ENCODE results near the gene MRM1. TPM values are rescaled to one million over a fixed set of nuclear protein-coding genes. Genes with fewer than 3 reads are reported as not detected.
"Not testable (repeated sequence)": the region's sequence is repeated elsewhere in the genome, so short reads cannot be mapped to it uniquely, and the experiment has no call there.

MRM1 gene
- total RNA-seq, 1 donor = 2.3 TPM

DNA sequence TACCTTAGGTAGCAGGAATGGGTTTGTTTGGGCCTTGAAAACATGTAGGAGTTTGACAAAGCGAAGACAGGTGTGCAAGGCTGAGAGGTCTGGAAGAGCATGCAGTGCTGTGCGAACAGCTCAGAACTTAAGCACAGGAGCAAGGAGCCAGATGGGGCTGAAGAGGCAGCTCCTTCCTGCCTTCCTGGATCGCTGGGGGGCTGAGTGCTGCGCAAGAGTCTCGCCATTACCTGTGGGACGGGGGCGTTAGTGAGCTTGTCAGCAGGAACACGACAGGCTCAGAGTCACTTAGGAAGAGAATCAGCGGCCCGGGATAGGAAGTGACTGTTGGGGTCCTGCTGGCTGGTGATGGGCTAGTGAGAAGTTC, 464 bp upstream of the MRM1 start:
- DNase-seq (ENCODE audit: low read depth) = no peak
- TF ChIP-seq, protein P1, sequence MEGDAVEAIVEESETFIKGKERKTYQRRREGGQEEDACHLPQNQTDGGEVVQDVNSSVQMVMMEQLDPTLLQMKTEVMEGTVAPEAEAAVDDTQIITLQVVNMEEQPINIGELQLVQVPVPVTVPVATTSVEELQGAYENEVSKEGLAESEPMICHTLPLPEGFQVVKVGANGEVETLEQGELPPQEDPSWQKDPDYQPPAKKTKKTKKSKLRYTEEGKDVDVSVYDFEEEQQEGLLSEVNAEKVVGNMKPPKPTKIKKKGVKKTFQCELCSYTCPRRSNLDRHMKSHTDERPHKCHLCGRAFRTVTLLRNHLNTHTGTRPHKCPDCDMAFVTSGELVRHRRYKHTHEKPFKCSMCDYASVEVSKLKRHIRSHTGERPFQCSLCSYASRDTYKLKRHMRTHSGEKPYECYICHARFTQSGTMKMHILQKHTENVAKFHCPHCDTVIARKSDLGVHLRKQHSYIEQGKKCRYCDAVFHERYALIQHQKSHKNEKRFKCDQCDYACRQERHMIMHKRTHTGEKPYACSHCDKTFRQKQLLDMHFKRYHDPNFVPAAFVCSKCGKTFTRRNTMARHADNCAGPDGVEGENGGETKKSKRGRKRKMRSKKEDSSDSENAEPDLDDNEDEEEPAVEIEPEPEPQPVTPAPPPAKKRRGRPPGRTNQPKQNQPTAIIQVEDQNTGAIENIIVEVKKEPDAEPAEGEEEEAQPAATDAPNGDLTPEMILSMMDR (IDR thresholded peaks at IDR 0.05; ENCODE audit: insufficient read depth, low read length) = no peak
- H3K4me3 ChIP-seq (ENCODE audit: low read depth, low read length) = peak overlapping the region; percentile 92

DNA sequence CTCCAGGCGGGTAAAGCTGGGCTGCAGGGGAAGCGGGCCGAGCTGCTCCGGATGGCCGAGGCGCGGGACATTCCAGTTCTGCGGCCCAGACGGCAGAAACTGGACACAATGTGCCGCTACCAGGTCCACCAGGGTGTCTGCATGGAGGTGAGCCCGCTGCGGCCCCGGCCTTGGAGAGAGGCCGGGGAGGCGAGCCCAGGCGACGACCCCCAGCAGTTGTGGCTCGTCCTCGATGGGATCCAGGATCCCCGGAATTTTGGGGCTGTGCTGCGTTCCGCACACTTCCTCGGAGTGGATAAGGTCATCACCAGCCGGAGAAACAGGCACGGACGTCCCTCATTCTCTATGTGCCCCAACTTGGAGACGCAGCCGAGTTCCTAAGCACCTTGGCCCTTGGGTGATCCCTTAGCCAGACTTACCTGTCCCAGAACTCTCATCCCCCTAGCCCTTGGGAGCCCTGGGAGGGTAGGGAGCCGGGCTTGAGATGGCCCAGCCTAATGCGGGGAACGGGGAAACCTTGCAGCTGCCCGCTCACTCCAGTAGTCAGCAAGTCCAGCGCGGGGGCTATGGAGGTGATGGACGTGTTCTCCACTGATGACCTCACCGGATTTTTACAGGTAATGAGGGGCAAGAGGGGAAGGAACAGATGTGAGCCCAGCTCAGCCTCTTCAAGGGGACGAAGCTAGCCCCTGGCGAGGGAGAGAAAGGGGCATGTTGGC, 806 bp downstream of the MRM1 start:
- TF ChIP-seq, protein P1 (IDR thresholded peaks at IDR 0.05; ENCODE audit: insufficient read depth, low read length) = no peak
- peak; percentile 10 for DNase-seq (ENCODE audit: low read depth)
- peak overlapping the region; percentile 92 for H3K4me3 ChIP-seq (ENCODE audit: low read depth, low read length)

DNA sequence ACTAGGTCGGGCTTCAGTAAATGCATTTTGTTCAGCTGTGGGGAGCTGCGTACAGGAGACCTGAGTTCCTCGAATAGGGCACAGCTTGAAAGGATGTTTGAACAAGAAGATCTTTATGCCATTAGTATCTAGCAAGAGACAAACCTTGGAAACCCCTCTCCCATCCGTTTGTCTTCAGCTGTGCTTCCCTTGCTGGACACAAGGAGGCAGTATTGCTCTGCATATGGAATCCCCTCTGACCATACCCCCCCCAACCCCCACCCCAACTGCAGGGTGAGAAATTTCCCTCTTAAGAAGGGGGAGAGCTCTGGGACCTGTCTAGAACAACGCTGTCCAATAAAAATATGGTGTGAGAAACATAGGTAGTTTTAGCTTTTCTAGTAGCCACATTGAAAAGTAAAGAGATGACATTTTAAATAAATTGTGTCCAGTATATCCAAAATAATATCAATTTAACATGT, 1.6 kb downstream of the MRM1 start:
- peak; percentile 73 for DNase-seq (ENCODE audit: low read depth)
- H3K4me3 ChIP-seq (ENCODE audit: low read depth, low read length) = peak overlapping the region; percentile 92
- TF ChIP-seq, protein P1 (IDR thresholded peaks at IDR 0.05; ENCODE audit: insufficient read depth, low read length) = peak; percentile 91

DNA sequence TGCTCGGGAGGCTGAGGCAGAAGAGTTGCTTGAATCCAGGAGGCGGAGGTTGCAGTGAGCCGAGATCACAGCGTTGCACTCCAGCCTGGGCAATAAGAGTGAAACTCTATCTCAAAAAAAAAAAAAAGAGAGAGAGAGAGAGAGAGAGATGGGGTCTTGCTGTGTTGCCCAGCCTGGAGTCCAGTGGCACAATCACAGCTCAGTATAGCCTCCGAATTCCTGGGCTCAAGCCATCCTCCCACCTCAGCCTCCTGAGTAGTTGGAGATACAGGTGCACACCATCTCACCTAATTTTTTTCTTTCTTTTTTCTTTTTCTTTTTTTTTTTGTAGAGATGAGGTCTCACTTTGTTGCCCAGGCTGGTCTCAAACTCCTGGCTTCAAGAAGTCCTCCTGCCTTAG, 3.6 kb downstream of the MRM1 start:
- DNase-seq (ENCODE audit: low read depth); H3K4me3 ChIP-seq (ENCODE audit: low read depth, low read length): not testable (repeated sequence)

DNA sequence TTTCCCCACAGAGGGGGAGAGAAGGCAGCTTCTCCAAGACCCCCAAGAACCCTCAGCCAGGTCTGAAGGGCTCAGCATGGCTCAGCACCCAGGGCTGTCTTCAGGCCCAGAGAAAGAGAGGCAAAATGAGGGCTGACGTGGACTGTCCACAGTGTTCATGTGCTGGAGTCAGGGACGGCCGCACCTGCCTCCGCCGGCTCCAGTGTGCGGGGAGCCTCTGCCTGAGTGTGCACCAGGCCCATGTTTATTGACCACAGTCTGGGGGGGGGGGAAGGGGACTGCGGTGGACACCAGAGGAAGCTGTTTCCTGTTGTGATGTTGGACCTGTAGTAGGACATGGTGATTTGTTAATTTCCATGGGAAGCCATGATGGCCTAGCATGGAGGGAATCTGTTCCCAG, 6.9 kb downstream of the MRM1 start:
- no peak for DNase-seq (ENCODE audit: low read depth)
- TF ChIP-seq, protein P1 (IDR thresholded peaks at IDR 0.05; ENCODE audit: insufficient read depth, low read length) = no peak
- no peak overlapping the region for H3K4me3 ChIP-seq (ENCODE audit: low read depth, low read length)

DNA sequence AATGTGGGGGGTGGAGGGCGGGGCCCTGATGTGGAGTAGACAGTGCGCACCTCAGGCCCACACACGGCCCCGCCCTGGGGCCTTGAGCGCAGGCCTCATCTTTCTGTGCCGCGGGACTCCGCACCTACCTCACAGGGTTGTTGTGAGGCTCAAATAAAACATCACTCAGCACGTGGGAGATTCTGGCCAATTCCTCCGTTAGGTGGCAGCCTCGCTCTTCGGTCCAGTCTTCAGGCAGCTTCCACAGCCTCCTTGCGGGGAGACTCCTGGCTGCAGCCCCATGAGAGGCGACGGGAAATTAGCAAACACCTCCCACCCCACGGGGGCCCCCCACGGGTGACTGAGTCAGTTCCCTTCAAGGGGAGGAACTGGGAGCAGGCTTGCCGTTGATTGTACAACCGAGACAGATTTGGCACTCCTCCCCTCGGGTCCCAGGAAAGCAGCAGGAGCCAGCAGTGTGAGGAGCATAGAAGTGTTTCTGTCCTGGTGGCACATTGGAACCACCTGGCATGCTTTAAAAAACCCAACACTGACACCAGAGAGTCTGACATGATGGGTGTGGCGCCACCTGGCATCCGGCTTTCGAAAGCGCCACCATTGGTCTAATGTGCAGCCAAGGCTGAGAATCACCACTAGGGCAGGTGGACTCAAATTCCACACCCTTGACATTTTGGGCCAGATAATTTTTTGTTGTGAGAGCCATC, 7.6 kb downstream of the MRM1 start:
- TF ChIP-seq, protein P1 (IDR thresholded peaks at IDR 0.05; ENCODE audit: insufficient read depth, low read length) = peak; percentile 64

DNA sequence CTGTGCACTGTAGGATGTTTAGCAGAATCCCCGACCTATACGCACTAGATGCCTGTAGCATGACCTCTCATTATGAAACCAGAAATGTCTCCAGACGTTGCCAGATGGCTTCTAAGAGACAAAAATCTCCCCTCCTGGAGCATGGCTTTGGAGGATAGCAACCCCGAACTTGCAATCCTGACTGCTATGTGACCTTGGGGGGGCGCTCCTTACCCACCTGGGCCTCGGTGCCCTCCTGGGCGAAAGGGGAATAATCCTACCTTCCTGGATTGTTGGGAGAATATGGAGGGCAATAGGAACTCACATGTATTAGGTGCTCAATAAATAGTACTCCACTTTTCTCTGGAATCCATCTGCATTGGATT, 8.1 kb downstream of the MRM1 start:
- no peak overlapping the region for H3K4me3 ChIP-seq (ENCODE audit: low read depth, low read length)
- DNase-seq (ENCODE audit: low read depth) = no peak
- TF ChIP-seq, protein P1 (IDR thresholded peaks at IDR 0.05; ENCODE audit: insufficient read depth, low read length) = no peak

More for the DNA sequence above, 7.6 kb downstream of the MRM1 start:
- H3K4me3 ChIP-seq (ENCODE audit: low read depth, low read length) = no peak overlapping the region
- peak; percentile 73 for DNase-seq (ENCODE audit: low read depth)
